ENCODE data around the gene NRGN.

Gene NRGN

GRCh38 chr11:124742555-124742954 is 2.8 kb downstream of the NRGN start:
- DNase-seq: no peak

- DNase-seq: no peak
Measured at GRCh38 chr11:124743050-124743449, 3.3 kb downstream of the NRGN start.

- no peak for DNase-seq
Measured at GRCh38 chr11:124745270-124745834, 5.6 kb downstream of the NRGN start.

GRCh38 chr11:124745835-124746620 is 6.3 kb downstream of the NRGN start:
- no peak for DNase-seq

GRCh38 chr11:124746621-124747243 is 7.0 kb downstream of the NRGN start:
- DNase-seq: no peak

GRCh38 chr11:124747406-124748099 is 7.8 kb downstream of the NRGN start:
- no peak for DNase-seq

- no peak for DNase-seq
Measured at GRCh38 chr11:124748100-124748418, 8.3 kb downstream of the NRGN start.

GRCh38 chr11:124748481-124749343 is 9.0 kb downstream of the NRGN start:
- DNase-seq: no peak

- DNase-seq: no peak
Measured at GRCh38 chr11:124749912-124750311, 10.2 kb downstream of the NRGN start.

- no peak for DNase-seq
Measured at GRCh38 chr11:124751391-124751740, 11.6 kb downstream of the NRGN start.

- no peak for DNase-seq
Measured at GRCh38 chr11:124751741-124752470, 12.2 kb downstream of the NRGN start, which contains the start of gene VSIG2. VSIG2 (minus strand) TSS chr11:124752255; CDS start chr11:124752137, 118 bp downstream.

GRCh38 chr11:124752471-124753102 is 12.8 kb downstream of the NRGN start:
- DNase-seq: no peak

- DNase-seq: no peak
Measured at GRCh38 chr11:124753205-124753604, 13.5 kb downstream of the NRGN start.

- DNase-seq: no peak
Measured at GRCh38 chr11:124753624-124754023, 13.9 kb downstream of the NRGN start.

GRCh38 chr11:124754309-124754708 is 14.6 kb downstream of the NRGN start:
- no peak for DNase-seq

GRCh38 chr11:124754710-124755109 is 15.0 kb downstream of the NRGN start:
- no peak for DNase-seq

- no peak for DNase-seq
Measured at GRCh38 chr11:124756033-124756752, 16.5 kb downstream of the NRGN start.

GRCh38 chr11:124756753-124757227 is 17.0 kb downstream of the NRGN start:
- DNase-seq: no peak

- DNase-seq: no peak
Measured at GRCh38 chr11:124757320-124757719, 17.6 kb downstream of the NRGN start.

Data from NCI-H2081 treated with DMSO at 0.1 percent for 48 hours (cell line).